ENCODE measurements around the gene CD52. TPM values are rescaled to one million over a fixed set of nuclear protein-coding genes. Genes with fewer than 3 reads are reported as not detected.
"Not testable (repeated sequence)": the region's sequence is repeated elsewhere in the genome, so short reads cannot be mapped to it uniquely, and the experiment has no call there.

Gene CD52
- polyA plus RNA-seq, 3 donors = 851 to 4,047 (median 2,617) TPM

DNA sequence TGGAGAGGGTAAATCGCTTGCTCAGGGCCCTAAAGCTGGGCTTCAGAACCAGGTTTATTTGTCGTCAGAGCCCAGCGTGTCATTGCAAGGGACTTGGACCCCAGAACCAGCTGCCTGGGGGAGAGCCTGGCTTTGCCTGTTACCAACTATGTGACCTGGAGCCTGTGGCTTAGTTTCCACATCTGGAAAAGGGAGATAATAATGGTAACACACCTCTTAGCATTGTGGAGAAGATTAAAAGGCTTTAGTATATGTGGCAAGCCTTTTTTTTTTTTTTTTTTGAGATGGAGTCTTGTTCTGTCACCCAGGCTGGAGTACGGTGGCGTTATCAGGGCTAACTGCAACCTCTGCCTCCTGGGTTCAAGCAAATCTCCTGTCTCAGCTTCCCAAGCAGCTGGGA, 12.5 kb downstream of the CD52 start:
- Histone ChIP-seq H3K27me3 (ENCODE audit: control insufficient read depth in 2 of 2, insufficient read depth in 2 of 2, low read length in 2 of 2) (peaks cover 0 to 3% of the 10 kb centered on the region in 2 donors), H3K4me3 (replicated peaks in 1 of 3; ENCODE audit: low read depth in 2 of 3, low read length in 3 of 3) (no peak overlapping the region), H4K20me1 (ENCODE audit: insufficient read depth, low read length) (no peaks in the 10 kb centered on the region), H3K36me3 (replicated peaks in 1 of 2; ENCODE audit: control insufficient read depth in 1 of 2, insufficient read depth in 2 of 2, low read length in 2 of 2) (no peaks in the 10 kb centered on the region), H3K9me3 (replicated peaks in 1 of 2; ENCODE audit: control insufficient read depth in 1 of 2, insufficient read depth in 1 of 2, low read length in 2 of 2) (no peaks in the 10 kb centered on the region), H3K79me2 (ENCODE audit: insufficient read depth, low read length) (no peaks in the 10 kb centered on the region), H3K4me1 (ENCODE audit: control insufficient read depth in 1 of 2, insufficient read depth in 2 of 2, low read length in 2 of 2) (peaks cover 11% of the 10 kb centered on the region in 2 donors), H2AFZ (ENCODE audit: insufficient read depth, low read depth, low read length, poor library complexity, severe bottlenecking) (no peak overlapping the region), H3K9ac (ENCODE audit: insufficient read depth, low read length, poor library complexity, severe bottlenecking) (no peak overlapping the region), H3K4me2 (replicated peaks; ENCODE audit: extremely low read depth, low read length, poor library complexity, severe bottlenecking) (no peak overlapping the region), H3K27ac (ENCODE audit: low read depth in 1 of 2, low read length in 2 of 2) (no peak overlapping the region)
- TF ChIP-seq, protein P1, sequence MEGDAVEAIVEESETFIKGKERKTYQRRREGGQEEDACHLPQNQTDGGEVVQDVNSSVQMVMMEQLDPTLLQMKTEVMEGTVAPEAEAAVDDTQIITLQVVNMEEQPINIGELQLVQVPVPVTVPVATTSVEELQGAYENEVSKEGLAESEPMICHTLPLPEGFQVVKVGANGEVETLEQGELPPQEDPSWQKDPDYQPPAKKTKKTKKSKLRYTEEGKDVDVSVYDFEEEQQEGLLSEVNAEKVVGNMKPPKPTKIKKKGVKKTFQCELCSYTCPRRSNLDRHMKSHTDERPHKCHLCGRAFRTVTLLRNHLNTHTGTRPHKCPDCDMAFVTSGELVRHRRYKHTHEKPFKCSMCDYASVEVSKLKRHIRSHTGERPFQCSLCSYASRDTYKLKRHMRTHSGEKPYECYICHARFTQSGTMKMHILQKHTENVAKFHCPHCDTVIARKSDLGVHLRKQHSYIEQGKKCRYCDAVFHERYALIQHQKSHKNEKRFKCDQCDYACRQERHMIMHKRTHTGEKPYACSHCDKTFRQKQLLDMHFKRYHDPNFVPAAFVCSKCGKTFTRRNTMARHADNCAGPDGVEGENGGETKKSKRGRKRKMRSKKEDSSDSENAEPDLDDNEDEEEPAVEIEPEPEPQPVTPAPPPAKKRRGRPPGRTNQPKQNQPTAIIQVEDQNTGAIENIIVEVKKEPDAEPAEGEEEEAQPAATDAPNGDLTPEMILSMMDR (IDR thresholded peaks at IDR 0.05) = no peak
- Mint-ChIP-seq H3K4me3 (no peak overlapping the region), H3K4me1 (peaks cover 9% of the 10 kb centered on the region), H3K27me3 (ENCODE audit: low read depth in 3 of 3) (peaks cover 7 to 19% (median 18%) of the 10 kb centered on the region in 3 donors), H3K36me3 (no peaks in the 10 kb centered on the region), H3K9me3 (peaks cover 0 to 2% (median 0%) of the 10 kb centered on the region in 7 donors), H3K27ac (no peak overlapping the region)
- 94% methylated on average over 3 of the region's 5 CpGs for WGBS (ENCODE audit: insufficient coverage)
- intact Hi-C loops (cut with micrococcal nuclease) = no loop called here
- no peak for DNase-seq

DNA sequence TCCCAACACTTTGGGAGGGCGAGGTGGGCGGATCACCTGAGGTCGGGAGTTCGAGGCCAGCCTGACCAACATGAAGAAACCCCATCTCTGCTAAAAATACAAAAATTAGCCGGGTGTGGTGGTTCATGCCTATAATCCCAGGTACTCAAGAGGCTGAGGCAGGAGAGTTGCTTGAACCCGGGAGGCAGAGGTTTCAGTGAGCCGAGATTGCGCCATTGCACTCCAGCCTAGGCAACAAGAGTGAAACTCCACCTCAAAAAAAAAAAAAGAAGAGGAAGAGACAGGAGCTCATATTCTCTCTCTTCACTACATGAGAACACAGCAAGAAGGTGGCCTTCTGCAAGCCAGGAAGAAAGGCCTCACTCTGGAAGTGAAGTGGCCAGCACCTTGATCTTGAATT, 15.6 kb downstream of the CD52 start:
- H3K4me1 Mint-ChIP-seq = peaks cover 22% of the 10 kb centered on the region
- not testable (repeated sequence) for H3K36me3 Mint-ChIP-seq; H3K4me3 ChIP-seq (replicated peaks in 1 of 3; ENCODE audit: low read depth in 2 of 3, low read length in 3 of 3)

More for the DNA sequence above, 15.6 kb downstream of the CD52 start:
- H3K4me3 Mint-ChIP-seq; intact Hi-C loops (cut with micrococcal nuclease); DNase-seq; H3K36me3 ChIP-seq (replicated peaks in 1 of 2; ENCODE audit: control insufficient read depth in 1 of 2, insufficient read depth in 2 of 2, low read length in 2 of 2); H2AFZ ChIP-seq (ENCODE audit: insufficient read depth, low read depth, low read length, poor library complexity, severe bottlenecking); H4K20me1 ChIP-seq (ENCODE audit: insufficient read depth, low read length); H3K9me3 Mint-ChIP-seq; H3K27ac ChIP-seq (ENCODE audit: low read depth in 1 of 2, low read length in 2 of 2); H3K9ac ChIP-seq (ENCODE audit: insufficient read depth, low read length, poor library complexity, severe bottlenecking); H3K79me2 ChIP-seq (ENCODE audit: insufficient read depth, low read length); H3K9me3 ChIP-seq (replicated peaks in 1 of 2; ENCODE audit: control insufficient read depth in 1 of 2, insufficient read depth in 1 of 2, low read length in 2 of 2); H3K4me2 ChIP-seq (replicated peaks; ENCODE audit: extremely low read depth, low read length, poor library complexity, severe bottlenecking): not testable (repeated sequence)
- Mint-ChIP-seq H3K27ac (peak overlapping the region in 2 of 7 donors; percentile 25 to 57), H3K27me3 (ENCODE audit: low read depth in 3 of 3) (peaks cover 13 to 43% (median 33%) of the 10 kb centered on the region in 3 donors)
- WGBS (ENCODE audit: insufficient coverage) = 83% methylated on average over 2 of the region's 8 CpGs
- H3K27me3 ChIP-seq (ENCODE audit: control insufficient read depth in 2 of 2, insufficient read depth in 2 of 2, low read length in 2 of 2) = peaks cover 0 to 23% of the 10 kb centered on the region in 2 donors
- peaks cover 24 to 29% of the 10 kb centered on the region in 2 donors for H3K4me1 ChIP-seq (ENCODE audit: control insufficient read depth in 1 of 2, insufficient read depth in 2 of 2, low read length in 2 of 2)

Measured in CD14-positive monocyte (primary cell).